Panc1 (cell line): ENCODE data around the gene MTHFSD. TPM values are rescaled to one million over a fixed set of nuclear protein-coding genes. Genes with fewer than 3 reads are reported as not detected.

Experiments used
- ATAC-seq: fragments of 200-7000 bp; cut with Tn5 transposase; 2 replicates; pipeline ENCODE4 v1.9.1; 2020; ENCODE audit warnings: mild to moderate bottlenecking, moderate library complexity
- BruUV-seq: library from RNA; stranded (reverse); fragments of 400-500 nt; replicated peaks from 2 replicates; lab custom pipeline; 2021; lab: Mats Ljungman, UMichigan
- CTCF ChIA-PET: fragments of 300-600 bp; sonication (Branson Sonifier 250); formaldehyde crosslinking; loops from one replicate; lab custom pipeline; 2022; ENCODE audit warnings: antibody characterized with exemption; lab: Charles Lee
- POLR2A ChIA-PET: fragments of 300-600 bp; sonication (Branson Sonifier 250); formaldehyde crosslinking; loops from one replicate; lab custom pipeline; 2022; ENCODE audit warnings: antibody characterized with exemption; lab: Charles Lee
- DNase-seq: peaks from one replicate; pipeline ENCODE4 v3.0.0-alpha.2; 2010; ENCODE audit warnings: low read depth, low spot score
- H3K27ac ChIP-seq: 2 replicates; pipeline ENCODE4 v1.5.1; 2011; ENCODE audit warnings: mild to moderate bottlenecking, low read length, inconsistent platforms
- H3K27me3 ChIP-seq: fragments of 200-500 bp; sonication (Bioruptor generic); 2 replicates; pipeline ENCODE4 v1.6.0; 2014; ENCODE audit warnings: low read length, inconsistent platforms; ENCODE audit not compliant: control insufficient read depth, insufficient read depth
- H3K36me3 ChIP-seq: fragments of 200-500 bp; sonication (Bioruptor generic); 2 replicates; pipeline ENCODE4 v1.5.1; 2014; ENCODE audit warnings: inconsistent platforms, mild to moderate bottlenecking, low read length, moderate library complexity; ENCODE audit not compliant: control insufficient read depth, insufficient read depth
- H3K4me1 ChIP-seq: 2 replicates; pipeline ENCODE4 v1.5.1; 2011; ENCODE audit warnings: inconsistent platforms, mild to moderate bottlenecking, low read length, moderate library complexity; ENCODE audit not compliant: control insufficient read depth, insufficient read depth
- H3K4me3 ChIP-seq, 2 experiments: 2 replicates each; pipeline ENCODE4 v1.5.1; 2011 to 2012; ENCODE audit warnings: low read depth in 2 of 2, low read length in 2 of 2, mild to moderate bottlenecking in 2 of 2, inconsistent platforms in 1 of 2, moderate library complexity in 1 of 2
- H3K9me3 ChIP-seq: fragments of 200-500 bp; sonication (Bioruptor generic); 2 replicates; pipeline ENCODE4 v1.5.1; 2014; ENCODE audit warnings: low read depth, mild to moderate bottlenecking, inconsistent platforms, low read length, moderate library complexity; ENCODE audit not compliant: control insufficient read depth, insufficient read depth
- CTCF ChIP-seq: fragments of 450-650 bp; IDR thresholded peaks from 2 replicates; pipeline ENCODE4 v1.5.1; 2017; ENCODE audit warnings: mild to moderate bottlenecking
- POLR2AphosphoS5 ChIP-seq: IDR thresholded peaks from 2 replicates; pipeline ENCODE4 v1.6.1; 2012; ENCODE audit warnings: mild to moderate bottlenecking, low read depth, low read length, moderate library complexity
- REST ChIP-seq, 2 experiments: IDR thresholded peaks; 2 replicates each; pipeline ENCODE4 v1.6.1; 2011 to 2012; ENCODE audit warnings: low read depth in 2 of 2, control low read depth in 1 of 2, low read length in 1 of 2, mild to moderate bottlenecking in 1 of 2, moderate library complexity in 1 of 2; ENCODE audit not compliant: insufficient read depth in 1 of 2
- SIN3A ChIP-seq: IDR thresholded peaks from 2 replicates; pipeline ENCODE4 v1.6.1; 2012; ENCODE audit warnings: low read depth, mild to moderate bottlenecking, low read length, moderate library complexity, borderline replicate concordance; ENCODE audit not compliant: insufficient read depth
- TCF7L2 ChIP-seq: IDR thresholded peaks from 2 replicates; pipeline ENCODE4 v1.6.1; 2011; ENCODE audit warnings: mild to moderate bottlenecking, low read depth, low read length, inconsistent platforms
- in situ Hi-C: cut with HindIII; loops from 2 replicates; pipeline ENCODE4 v1.10.0; 2016; ENCODE audit warnings: low sequenced_read_pairs, low pct_unique_long_range_greater_than_20kb
- intact Hi-C: fragments of 100-400 bp; cut with micrococcal nuclease; formaldehyde crosslinking; loops from one replicate; pipeline ENCODE4 v1.10.0; 2022; ENCODE audit not compliant: unreplicated experiment
- total RNA-seq: library from RNA; stranded (reverse); gene quantifications from one replicate; pipeline ENCODE4 v1.2.1, GENCODE V29; 2021; ENCODE audit not compliant: unreplicated experiment

The MTHFSD gene
- total RNA-seq, 1 experiment from 2014 or later, result 16.5 TPM

GRCh38 chr16:86508947-86509758 lies 45.9 kb downstream of the MTHFSD start:
- no peak for DNase-seq
- no peak for TF ChIP-seq SIN3A
- TF ChIP-seq TCF7L2, result no peak
- TF ChIP-seq REST (IDR thresholded peaks at IDR 0.05; ENCODE audit: insufficient read depth in 1 of 2, low read depth in 2 of 2, low read length in 1 of 2), result no peak
- no peak for TF ChIP-seq POLR2AphosphoS5
- TF ChIP-seq CTCF, result no peak
- Histone ChIP-seq H3K27me3 (peaks cover 21% of the 10 kb centered on the region), H3K9me3 (no peaks in the 10 kb centered on the region), H3K4me3 (peak overlapping the region; percentile 38 to 53), H3K36me3 (peaks cover 4% of the 10 kb centered on the region; the same call in 1 of the 2 replicates), H3K4me1 (no peaks in the 10 kb centered on the region), H3K27ac (no peak overlapping the region)
- intact Hi-C loops, result no loop called here
- ChIA-PET CTCF (no interaction called here), POLR2A (interaction anchor here (0.6 kb wide), 1 partner anchor 219 kb away, joined by 3 read pairs; no protein-coding TSS in a partner anchor)
- in situ Hi-C loops, result no loop called here
- ATAC-seq, result peak; percentile 55
- no TSS peak for BruUV-seq

- CTCF ChIA-PET, result no interaction called here
- peaks cover 26% of the 10 kb centered on the region for H3K27me3 ChIP-seq
- no TSS peak for BruUV-seq
- in situ Hi-C loops (no loop called here), intact Hi-C loops (no loop called here)
- ATAC-seq (no peak), DNase-seq (no peak)
- H3K4me3 ChIP-seq, result no peak overlapping the region
- H3K27ac ChIP-seq, result no peak overlapping the region
- no peaks in the 10 kb centered on the region for H3K4me1 ChIP-seq
- no peaks in the 10 kb centered on the region for H3K9me3 ChIP-seq
- TF ChIP-seq SIN3A (no peak), POLR2AphosphoS5 (no peak), REST (IDR thresholded peaks at IDR 0.05; ENCODE audit: insufficient read depth in 1 of 2, low read depth in 2 of 2, low read length in 1 of 2) (no peak), TCF7L2 (no peak), CTCF (no peak)
- POLR2A ChIA-PET, result no interaction called here
- H3K36me3 ChIP-seq, result peaks cover 4% of the 10 kb centered on the region; the same call in 1 of the 2 replicates
Measured at GRCh38 chr16:86508028-86508946, 46.7 kb downstream of the MTHFSD start.
